Stomach (tissue), 9 donors: ENCODE measurements around the gene SEMA4D. TPM values are rescaled to one million over a fixed set of nuclear protein-coding genes. Genes with fewer than 3 reads are reported as not detected.

Experiments
- DNase-seq, 2 donors: peaks; one replicate each; pipeline versions ENCODE4 v3.0.0 to v3.0.0-alpha.2; 2013 to 2019
- H3K27ac ChIP-seq, 5 donors: fragments of 200-600 bp in 4 of 5; sonication (generic) in 4 of 5; one replicate each; pipeline ENCODE4 v1.5.1; 2013 to 2019; ENCODE audit warnings: mild to moderate bottlenecking in 1 of 5, moderate library complexity in 1 of 5
- H3K27me3 ChIP-seq, 3 donors: fragments of 200-600 bp; sonication (generic); one replicate each; pipeline ENCODE4 v1.5.1; 2017 to 2019; ENCODE audit warnings: mixed run types in 1 of 3
- H3K36me3 ChIP-seq, 4 donors: fragments of 200-600 bp; sonication (generic); 1 replicate in 3 of 4; 2 replicates in 1 of 4; pipeline ENCODE4 v1.5.1; 2016 to 2019
- H3K4me1 ChIP-seq, 4 donors: fragments of 200-600 bp; sonication (generic); one replicate each; pipeline ENCODE4 v1.5.1; 2016 to 2019
- H3K4me3 ChIP-seq, 4 donors: fragments of 200-600 bp; sonication (generic) in 3 of 4; one replicate each; pipeline ENCODE4 v1.5.1; 2016 to 2019; ENCODE audit warnings: mild to moderate bottlenecking in 1 of 4
- H3K9me3 ChIP-seq, 4 donors: fragments of 200-600 bp; sonication (generic); one replicate each; pipeline ENCODE4 v1.5.1; 2016 to 2019
- EP300 ChIP-seq: sonication (generic); formaldehyde crosslinking; IDR thresholded peaks from one replicate; pipeline ENCODE4 v1.6.1; 2017; ENCODE audit warnings: antibody characterized with exemption
- POLR2A ChIP-seq, 4 donors: fragments of 450-650 bp; IDR thresholded peaks; one replicate each; pipeline ENCODE4 v1.6.1; 2016; ENCODE audit warnings: antibody characterized with exemption in 4 of 4, control low read depth in 2 of 4, mild to moderate bottlenecking in 1 of 4, moderate library complexity in 1 of 4
- POLR2AphosphoS5 ChIP-seq, 3 donors: sonication (generic); formaldehyde crosslinking; IDR thresholded peaks; one replicate each; pipeline ENCODE4 v1.6.1; 2016; ENCODE audit warnings: antibody characterized with exemption in 3 of 3
- WGBS, 5 donors: extraction: QIAGEN DNeasy Blood & Tissue Kit in 3 of 5; methylation state at CpG; one replicate each; pipeline versions ENCODE4 v1.1.5 to v1.1.7; 2013 to 2018; 5-methylcytosine and 5-hydroxymethylcytosine counted together
- intact Hi-C: fragments of 100-400 bp; cut with DNase I; formaldehyde crosslinking; loops from one replicate; pipeline ENCODE4 v1.15.1; 2023; ENCODE audit warnings: low total_unique reads
- polyA plus RNA-seq, 3 donors: library from polyadenylated mRNA; stranded (reverse); fragments of 200-250 nt; gene quantifications; one replicate each; pipeline ENCODE4 v1.2.3, GENCODE V29; 2013
- total RNA-seq, 5 donors: library from RNA; depleted of rRNA; stranded (reverse); fragments of >200 nt; gene quantifications; one replicate each; pipeline versions ENCODE4 v1.1.0 to v1.2.3, GENCODE V29; 2014 to 2016
- TF ChIP-seq, protein P1 (sequence below), 7 experiments: fragments of 450-650 bp in 4 of 7; fragments of 200-600 bp in 3 of 7; sonication (generic) in 3 of 7; IDR thresholded peaks; one replicate each; pipeline ENCODE4 v1.5.1; 2016 to 2019; ENCODE audit warnings: antibody characterized with exemption in 7 of 7, control low read depth in 2 of 7, mild to moderate bottlenecking in 1 of 7
- donor health status: healthy with polysubstance abuse.
- donor health status: Bipolar disorder and iron deficiency.
- donor health status: healthy.

SEMA4D gene
- total and polyA plus RNA-seq, 8 donors: 4.9 to 43.3 (median 12.5) TPM

DNA sequence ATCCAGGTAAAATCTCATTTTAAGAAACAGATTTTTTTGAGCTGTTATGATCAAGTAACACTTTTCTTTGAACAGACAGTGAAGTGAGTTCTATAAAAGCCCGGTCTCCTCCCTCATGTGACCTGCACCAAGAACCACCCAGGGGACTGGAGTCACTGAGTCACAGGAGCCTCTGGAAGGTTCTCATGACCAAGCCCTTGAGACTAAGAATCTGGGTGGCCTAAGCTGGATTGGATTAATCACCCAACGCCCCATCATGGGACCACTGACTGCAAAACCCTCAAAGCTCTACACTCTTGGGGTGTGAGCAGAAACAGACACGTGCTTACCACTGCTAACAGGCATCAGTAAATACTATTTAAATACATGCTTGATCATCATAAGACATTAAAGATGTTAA, 131.2 kb downstream of the SEMA4D start:
- intact Hi-C loops: no loop called here

DNA sequence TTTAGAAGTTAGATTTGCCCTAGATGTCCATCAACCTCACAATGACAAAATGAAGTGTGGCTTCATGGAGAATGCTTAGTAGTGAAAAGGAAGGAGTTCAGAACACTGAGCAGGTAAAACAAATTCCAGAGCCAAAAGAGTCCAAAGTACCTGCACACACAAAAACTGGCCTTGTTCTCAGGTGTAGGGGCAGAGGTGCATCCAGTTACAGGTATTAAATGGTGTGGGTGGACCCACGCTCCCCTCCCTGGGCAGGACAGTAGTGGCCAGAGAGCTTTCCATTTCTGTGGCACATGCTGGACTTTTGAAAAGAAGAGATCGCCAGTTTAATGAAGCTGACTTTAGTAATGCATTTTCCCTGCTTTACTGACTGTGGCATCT, 132.4 kb downstream of the SEMA4D start:
- Histone ChIP-seq H3K4me1 (peaks cover 0 to 2% (median under 1%) of the 10 kb centered on the region in 4 donors), H3K4me3 (no peak overlapping the region), H3K27ac (no peak overlapping the region), H3K36me3 (peaks cover 18 to 39% (median 32%) of the 10 kb centered on the region in 4 donors), H3K9me3 (no peaks in the 10 kb centered on the region), H3K27me3 (no peaks in the 10 kb centered on the region)
- TF ChIP-seq, protein P1, sequence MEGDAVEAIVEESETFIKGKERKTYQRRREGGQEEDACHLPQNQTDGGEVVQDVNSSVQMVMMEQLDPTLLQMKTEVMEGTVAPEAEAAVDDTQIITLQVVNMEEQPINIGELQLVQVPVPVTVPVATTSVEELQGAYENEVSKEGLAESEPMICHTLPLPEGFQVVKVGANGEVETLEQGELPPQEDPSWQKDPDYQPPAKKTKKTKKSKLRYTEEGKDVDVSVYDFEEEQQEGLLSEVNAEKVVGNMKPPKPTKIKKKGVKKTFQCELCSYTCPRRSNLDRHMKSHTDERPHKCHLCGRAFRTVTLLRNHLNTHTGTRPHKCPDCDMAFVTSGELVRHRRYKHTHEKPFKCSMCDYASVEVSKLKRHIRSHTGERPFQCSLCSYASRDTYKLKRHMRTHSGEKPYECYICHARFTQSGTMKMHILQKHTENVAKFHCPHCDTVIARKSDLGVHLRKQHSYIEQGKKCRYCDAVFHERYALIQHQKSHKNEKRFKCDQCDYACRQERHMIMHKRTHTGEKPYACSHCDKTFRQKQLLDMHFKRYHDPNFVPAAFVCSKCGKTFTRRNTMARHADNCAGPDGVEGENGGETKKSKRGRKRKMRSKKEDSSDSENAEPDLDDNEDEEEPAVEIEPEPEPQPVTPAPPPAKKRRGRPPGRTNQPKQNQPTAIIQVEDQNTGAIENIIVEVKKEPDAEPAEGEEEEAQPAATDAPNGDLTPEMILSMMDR (IDR thresholded peaks at IDR 0.05): no peak
- TF ChIP-seq EP300 (no peak), POLR2A (IDR thresholded peaks at IDR 0.05) (no peak), POLR2AphosphoS5 (IDR thresholded peaks at IDR 0.05) (no peak)
- WGBS, 5 donors: 83 to 94% (median 92%) methylated on average over 2 of the region's 2 CpGs
- no peak for DNase-seq
- intact Hi-C loops: no loop called here

More for the DNA sequence above, 131.2 kb downstream of the SEMA4D start:
- TF ChIP-seq EP300 (no peak), POLR2AphosphoS5 (IDR thresholded peaks at IDR 0.05) (no peak), POLR2A (IDR thresholded peaks at IDR 0.05) (no peak)
- TF ChIP-seq, protein P1 (IDR thresholded peaks at IDR 0.05): no peak
- no peak overlapping the region for H3K4me3 ChIP-seq
- H3K27me3 ChIP-seq: no peaks in the 10 kb centered on the region
- DNase-seq: no peak
- 89 to 97% (median 93%) methylated on average over 3 of the region's 3 CpGs for WGBS, 5 donors
- H3K27ac ChIP-seq: no peak overlapping the region
- peaks cover 8 to 27% (median 20%) of the 10 kb centered on the region in 4 donors for H3K36me3 ChIP-seq
- H3K4me1 ChIP-seq: no peaks in the 10 kb centered on the region
- H3K9me3 ChIP-seq: no peaks in the 10 kb centered on the region

DNA sequence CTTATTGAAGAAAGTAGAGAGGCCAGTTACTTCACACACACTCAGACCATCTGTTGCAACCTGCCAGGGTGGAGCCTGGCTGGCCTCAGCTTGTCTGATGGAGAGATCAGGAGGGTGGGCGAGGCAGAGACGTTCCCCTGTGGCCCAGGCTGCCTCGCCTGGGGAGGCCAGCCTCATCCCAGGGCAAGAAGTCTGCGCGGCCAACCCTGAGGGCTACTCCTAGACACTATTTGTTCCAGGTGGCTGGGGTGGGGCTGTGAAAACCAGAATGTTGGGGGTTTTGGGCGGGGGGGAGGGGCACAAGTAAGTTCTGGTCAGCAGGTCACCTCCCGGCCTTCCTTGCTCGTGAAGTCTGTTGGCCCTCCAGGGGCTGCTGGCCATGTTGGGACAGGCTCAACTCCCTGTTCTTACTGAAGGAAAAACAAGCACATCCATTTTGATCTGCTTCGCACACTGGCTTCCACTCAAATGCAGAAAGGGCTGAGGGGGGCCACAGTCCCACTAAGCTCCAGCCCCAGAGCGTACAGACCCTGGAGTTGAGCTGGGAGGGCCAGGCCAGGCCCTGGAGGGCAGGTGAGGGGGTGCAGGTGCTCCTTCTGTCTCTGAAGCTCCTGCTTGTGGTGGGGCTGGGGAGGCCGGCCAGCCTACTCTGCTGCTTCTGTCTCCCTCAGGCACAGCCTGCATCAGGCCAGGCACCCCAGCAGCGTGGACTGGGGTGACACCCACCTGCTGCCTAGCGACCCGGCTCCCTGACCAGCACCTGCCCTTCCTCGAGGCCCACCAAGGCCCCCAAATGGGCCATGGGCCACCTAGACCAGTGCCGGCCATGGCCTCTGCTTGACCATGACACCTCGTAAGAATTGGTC, 133.0 kb downstream of the SEMA4D start:
- intact Hi-C loops: no loop called here
- DNase-seq: peak in 1 of 2 donors; percentile 23
- Histone ChIP-seq H3K27me3 (no peaks in the 10 kb centered on the region), H3K4me3 (no peak overlapping the region), H3K27ac (no peak overlapping the region), H3K36me3 (peaks cover 21 to 45% (median 39%) of the 10 kb centered on the region in 4 donors), H3K4me1 (peaks cover 0 to 8% (median 3%) of the 10 kb centered on the region in 4 donors), H3K9me3 (no peaks in the 10 kb centered on the region)
- TF ChIP-seq, protein P1 (IDR thresholded peaks at IDR 0.05): no peak
- TF ChIP-seq EP300: no peak
- TF ChIP-seq POLR2AphosphoS5 (IDR thresholded peaks at IDR 0.05): no peak
- no peak for TF ChIP-seq POLR2A (IDR thresholded peaks at IDR 0.05)
- WGBS, 5 donors: 83 to 91% (median 87%) methylated on average over 16 to 17 of the region's 17 CpGs

DNA sequence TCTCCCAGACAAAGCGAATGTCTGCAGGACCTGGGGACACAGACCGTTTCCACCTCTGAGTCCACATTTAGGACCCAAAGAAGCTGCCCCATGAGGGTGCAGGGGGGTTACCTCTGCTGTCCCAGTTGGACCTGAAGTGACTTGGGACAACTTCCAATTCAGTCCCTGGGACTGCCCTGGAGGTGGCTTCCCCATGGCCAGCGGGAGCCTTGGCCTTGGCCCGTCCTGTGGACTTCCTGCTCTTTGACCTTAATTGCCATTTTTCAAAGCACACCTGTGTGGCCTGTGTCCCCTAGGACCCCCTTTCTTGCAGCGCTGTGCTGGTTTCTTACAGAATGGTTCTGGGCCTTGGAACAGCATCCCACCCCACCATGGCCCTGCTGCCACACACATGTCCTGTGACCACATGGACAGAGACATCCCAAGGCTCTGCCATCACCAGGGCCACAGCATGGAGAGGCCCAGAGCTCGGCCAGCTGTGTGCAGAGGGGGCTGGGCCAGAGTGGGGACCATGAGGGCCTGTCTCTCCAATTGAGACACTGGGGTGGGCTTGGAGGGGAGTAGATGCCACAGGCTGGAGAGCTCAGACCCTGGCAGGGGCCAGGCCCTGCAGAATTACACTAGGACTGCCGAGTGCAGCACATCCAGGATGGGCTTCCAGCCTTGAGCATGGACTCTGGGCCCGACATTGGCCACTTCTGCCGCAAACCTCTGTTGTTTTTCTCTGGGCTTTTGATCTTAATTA, 133.8 kb downstream of the SEMA4D start:
- Histone ChIP-seq H3K9me3 (no peaks in the 10 kb centered on the region), H3K4me1 (peaks cover 0 to 12% (median 6%) of the 10 kb centered on the region in 4 donors), H3K27ac (no peak overlapping the region), H3K27me3 (no peaks in the 10 kb centered on the region), H3K4me3 (no peak overlapping the region), H3K36me3 (peaks cover 29 to 53% (median 47%) of the 10 kb centered on the region in 4 donors)
- TF ChIP-seq POLR2AphosphoS5 (IDR thresholded peaks at IDR 0.05) (no peak), EP300 (no peak), POLR2A (IDR thresholded peaks at IDR 0.05) (no peak)
- TF ChIP-seq, protein P1 (IDR thresholded peaks at IDR 0.05): no peak
- intact Hi-C loops: no loop called here
- DNase-seq: peak in 1 of 2 donors; percentile 20
- WGBS, 5 donors: 91 to 94% (median 93%) methylated on average over 9 of the region's 9 CpGs
